DND-41 (cell line): ENCODE data around the gene TTC36.

Experiments used
- ATAC-seq: fragments of 200-7000 bp; cut with Tn5 transposase; 3 replicates; pipeline ENCODE4 v1.9.1; 2021; ENCODE audit warnings: low read depth; ENCODE audit not compliant: insufficient read depth
- DNase-seq: peaks from one replicate; pipeline ENCODE4 v3.0.0-alpha.2; 2020
- H2AFZ ChIP-seq: 2 replicates; pipeline ENCODE4 v1.6.0; 2012; ENCODE audit warnings: low read depth, low read length
- H3K27ac ChIP-seq: 2 replicates; pipeline ENCODE4 v1.5.1; 2012; ENCODE audit warnings: low read length, inconsistent platforms
- H3K27me3 ChIP-seq: fragments of 200-600 bp; sonication (generic); 2 replicates; pipeline ENCODE4 v1.6.0; 2012; ENCODE audit warnings: low read length, mild to moderate bottlenecking, inconsistent platforms; ENCODE audit not compliant: insufficient read depth, poor library complexity
- H3K36me3 ChIP-seq: 2 replicates; pipeline ENCODE4 v1.5.1; 2012; ENCODE audit warnings: low read length, inconsistent platforms; ENCODE audit not compliant: insufficient read depth
- H3K4me1 ChIP-seq: 2 replicates; pipeline ENCODE4 v1.5.1; 2012; ENCODE audit warnings: mild to moderate bottlenecking, low read length; ENCODE audit not compliant: insufficient read depth
- H3K4me2 ChIP-seq: 2 replicates; pipeline ENCODE4 v1.6.0; 2012; ENCODE audit warnings: mild to moderate bottlenecking, moderate library complexity, low read length, inconsistent platforms; ENCODE audit not compliant: insufficient read depth
- H3K4me3 ChIP-seq, 2 experiments: fragments of 200-600 bp in 1 of 2; shearing (Covaris generic) in 1 of 2; 2 replicates each; pipeline ENCODE4 v1.5.1; 2012 to 2016; ENCODE audit warnings: inconsistent platforms in 2 of 2, low read length in 2 of 2, mild to moderate bottlenecking in 2 of 2, low read depth in 1 of 2, moderate library complexity in 1 of 2
- H3K79me2 ChIP-seq: 2 replicates; pipeline ENCODE4 v1.6.0; 2012; ENCODE audit warnings: low read length, inconsistent platforms; ENCODE audit not compliant: insufficient read depth
- H3K9ac ChIP-seq: 2 replicates; pipeline ENCODE4 v1.6.0; 2012; ENCODE audit warnings: low read depth, mild to moderate bottlenecking, inconsistent platforms, low read length, moderate library complexity
- H3K9me3 ChIP-seq: 2 replicates; pipeline ENCODE4 v1.5.1; 2012; ENCODE audit warnings: low read length, moderate library complexity, mild to moderate bottlenecking, inconsistent platforms; ENCODE audit not compliant: insufficient read depth, severe bottlenecking
- H4K20me1 ChIP-seq: 2 replicates; pipeline ENCODE4 v1.6.0; 2012; ENCODE audit warnings: low read length; ENCODE audit not compliant: insufficient read depth
- EZH2 ChIP-seq: IDR thresholded peaks from 3 replicates; pipeline ENCODE4 v1.6.1; 2012; ENCODE audit warnings: borderline replicate concordance, low read depth, mild to moderate bottlenecking, moderate library complexity, low read length, inconsistent platforms; ENCODE audit not compliant: severe bottlenecking
- TF ChIP-seq, protein P1 (sequence below): IDR thresholded peaks from 2 replicates; pipeline ENCODE4 v1.5.1; 2012; ENCODE audit warnings: borderline replicate concordance, low read length, moderate library complexity, mild to moderate bottlenecking; ENCODE audit not compliant: poor library complexity, severe bottlenecking; ENCODE audit errors: extremely low read depth

The TTC36 gene

GRCh38 chr11:118560806-118561205, 33.5 kb downstream of the TTC36 start:
- H3K79me2 ChIP-seq, result no peaks in the 10 kb centered on the region
- H3K9ac ChIP-seq, result no peak overlapping the region
- no peak for TF ChIP-seq EZH2
- TF ChIP-seq, protein P1, sequence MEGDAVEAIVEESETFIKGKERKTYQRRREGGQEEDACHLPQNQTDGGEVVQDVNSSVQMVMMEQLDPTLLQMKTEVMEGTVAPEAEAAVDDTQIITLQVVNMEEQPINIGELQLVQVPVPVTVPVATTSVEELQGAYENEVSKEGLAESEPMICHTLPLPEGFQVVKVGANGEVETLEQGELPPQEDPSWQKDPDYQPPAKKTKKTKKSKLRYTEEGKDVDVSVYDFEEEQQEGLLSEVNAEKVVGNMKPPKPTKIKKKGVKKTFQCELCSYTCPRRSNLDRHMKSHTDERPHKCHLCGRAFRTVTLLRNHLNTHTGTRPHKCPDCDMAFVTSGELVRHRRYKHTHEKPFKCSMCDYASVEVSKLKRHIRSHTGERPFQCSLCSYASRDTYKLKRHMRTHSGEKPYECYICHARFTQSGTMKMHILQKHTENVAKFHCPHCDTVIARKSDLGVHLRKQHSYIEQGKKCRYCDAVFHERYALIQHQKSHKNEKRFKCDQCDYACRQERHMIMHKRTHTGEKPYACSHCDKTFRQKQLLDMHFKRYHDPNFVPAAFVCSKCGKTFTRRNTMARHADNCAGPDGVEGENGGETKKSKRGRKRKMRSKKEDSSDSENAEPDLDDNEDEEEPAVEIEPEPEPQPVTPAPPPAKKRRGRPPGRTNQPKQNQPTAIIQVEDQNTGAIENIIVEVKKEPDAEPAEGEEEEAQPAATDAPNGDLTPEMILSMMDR, result no peak
- no peaks in the 10 kb centered on the region for H3K27me3 ChIP-seq
- no peak overlapping the region for H3K27ac ChIP-seq
- no peaks in the 10 kb centered on the region for H3K9me3 ChIP-seq
- DNase-seq (no peak), ATAC-seq (no peak)
- H3K4me3 ChIP-seq, result no peak overlapping the region
- no peak overlapping the region for H2AFZ ChIP-seq
- peaks cover 6% of the 10 kb centered on the region; the same call in 1 of the 2 replicates for H3K36me3 ChIP-seq
- no peaks in the 10 kb centered on the region for H4K20me1 ChIP-seq
- peaks cover 24% of the 10 kb centered on the region for H3K4me1 ChIP-seq
- H3K4me2 ChIP-seq, result no peak overlapping the region

DNA sequence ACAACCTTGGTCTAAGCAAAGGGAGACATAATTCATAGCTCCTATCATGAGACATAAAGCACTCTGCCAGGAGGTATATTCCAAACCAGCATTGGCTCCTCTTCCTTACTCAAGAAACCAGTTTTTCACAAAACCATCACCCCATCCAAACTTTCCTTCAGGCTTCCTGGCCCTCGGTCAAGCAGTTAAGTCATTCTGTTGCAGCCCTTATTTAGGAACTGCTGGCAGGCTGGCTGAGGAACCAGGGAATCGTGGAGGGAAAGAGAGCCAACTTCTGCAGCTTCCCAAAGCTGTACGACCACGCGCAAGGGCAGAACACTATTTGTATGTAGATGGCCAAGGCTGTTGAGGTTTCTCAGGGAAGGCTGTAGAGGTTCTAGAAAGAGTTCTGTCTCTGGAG, 37.8 kb downstream of the TTC36 start:
- Histone ChIP-seq H3K4me3 (peak overlapping the region in 1 of 2 experiments; percentile 62; a peak in 2 of 4 replicates), H3K4me2 (peak overlapping the region; percentile 84), H3K9ac (peak overlapping the region; percentile 24; the same call in 1 of the 2 replicates), H3K27ac (0 out of 2 replicates have a peak overlapping the region, but pooled peaks have one; percentile 41), H4K20me1 (no peaks in the 10 kb centered on the region), H3K27me3 (no peaks in the 10 kb centered on the region), H3K9me3 (no peaks in the 10 kb centered on the region), H3K4me1 (peaks cover 29% of the 10 kb centered on the region), H3K36me3 (0 out of 2 replicates have a peak, but pooled peaks cover 3% of the 10 kb centered on the region), H3K79me2 (no peaks in the 10 kb centered on the region), H2AFZ (peak overlapping the region; percentile 60)
- DNase-seq (no peak), ATAC-seq (no peak)
- TF ChIP-seq, protein P1, result no peak
- TF ChIP-seq EZH2, result no peak

DNA sequence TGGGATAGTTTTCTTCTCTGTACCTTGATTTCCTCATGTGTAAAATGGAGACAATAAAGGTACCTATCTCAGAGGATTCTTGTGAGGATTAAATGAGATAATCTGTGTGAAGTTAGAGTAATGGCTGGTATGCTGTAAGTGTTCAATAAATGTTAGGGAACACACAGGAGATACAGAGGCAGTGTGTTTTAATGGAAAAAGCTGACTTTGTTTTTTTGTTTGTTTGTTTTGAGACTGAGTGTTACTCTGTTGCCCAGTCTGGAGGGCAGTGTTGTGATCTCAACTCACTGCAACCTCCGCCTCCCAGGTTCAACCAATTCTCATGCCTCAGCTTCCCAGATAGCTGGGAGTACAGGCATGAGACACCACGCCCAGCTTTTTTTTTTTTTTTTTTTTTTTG, 42.4 kb downstream of the TTC36 start:
- H3K79me2 ChIP-seq, result peaks cover 34% of the 10 kb centered on the region
- no peak overlapping the region for H3K9ac ChIP-seq
- no peak for DNase-seq
- H3K27ac ChIP-seq, result no peak overlapping the region
- H4K20me1 ChIP-seq, result peaks cover 8% of the 10 kb centered on the region
- no peaks in the 10 kb centered on the region for H3K27me3 ChIP-seq
- no peak overlapping the region for H2AFZ ChIP-seq
- H3K4me1 ChIP-seq, result peaks cover 43% of the 10 kb centered on the region
- peaks cover 5% of the 10 kb centered on the region; the same call in 1 of the 2 replicates for H3K36me3 ChIP-seq
- no peaks in the 10 kb centered on the region for H3K9me3 ChIP-seq
- no peak overlapping the region for H3K4me3 ChIP-seq
- no peak overlapping the region for H3K4me2 ChIP-seq
- no peak for ATAC-seq
- TF ChIP-seq, protein P1, result no peak
- TF ChIP-seq EZH2, result no peak
